SH-SY5Y (cell line): Measurements from ENCODE around the gene FAM151A.

Source experiments
- GATA2 ChIP-seq: IDR thresholded peaks from 2 replicates; pipeline ENCODE4 v1.6.1; 2011; ENCODE audit warnings: mild to moderate bottlenecking, low read depth, low read length
- GATA3 ChIP-seq: IDR thresholded peaks from 2 replicates; pipeline ENCODE4 v1.6.1; 2011; ENCODE audit warnings: low read depth, mild to moderate bottlenecking, low read length, moderate library complexity

DNA sequence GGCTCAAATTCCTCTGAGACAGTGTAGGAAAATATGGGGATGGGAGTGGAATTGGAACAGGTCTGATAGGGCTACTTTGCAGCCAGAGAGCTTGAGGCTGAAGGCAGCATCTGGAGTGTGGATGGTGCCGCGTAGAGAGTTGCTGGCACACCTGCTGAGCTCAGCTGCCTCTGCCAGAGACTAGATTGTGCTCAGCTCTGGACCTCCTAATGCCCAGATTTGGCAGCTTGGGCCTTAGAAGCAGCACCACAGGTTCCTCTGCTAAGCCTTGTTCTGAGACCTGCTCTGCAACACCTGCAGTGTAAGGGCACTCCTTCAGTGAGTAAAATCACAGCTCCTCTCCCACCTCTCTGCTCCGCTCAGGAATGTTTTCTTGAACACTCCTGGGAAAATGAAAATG, 52.0 kb downstream of the FAM151A start:
- TF ChIP-seq GATA2 (no peak), GATA3 (no peak)
